H9 (cell line): Measurements from ENCODE around the gene STIM2. TPM values are rescaled to one million over a fixed set of nuclear protein-coding genes. Genes with fewer than 3 reads are reported as not detected.

Source experiments
- DNase-seq: peaks from one replicate; pipeline ENCODE4 v3.0.0-alpha.2; 2017
- H2AFZ ChIP-seq: one replicate; pipeline ENCODE4 v1.6.1; 2013; ENCODE audit warnings: mild to moderate bottlenecking, low read length, control low read depth, moderate library complexity
- H2AK5ac ChIP-seq: 2 replicates; pipeline ENCODE4 v1.6.1; 2013; ENCODE audit warnings: low read length, control low read depth, mixed read lengths; ENCODE audit not compliant: insufficient read length
- H2BK120ac ChIP-seq: one replicate; pipeline ENCODE4 v1.6.1; 2013; ENCODE audit warnings: low read depth, mild to moderate bottlenecking, low read length, control low read depth, inconsistent platforms; ENCODE audit not compliant: poor library complexity, severe bottlenecking
- H2BK12ac ChIP-seq: 2 replicates; pipeline ENCODE4 v1.6.1; 2013; ENCODE audit warnings: low read length, control low read depth, mixed read lengths, low read depth; ENCODE audit not compliant: insufficient read length
- H2BK15ac ChIP-seq: 2 replicates; pipeline ENCODE4 v1.6.1; 2013; ENCODE audit warnings: low read depth, low read length, control low read depth
- H2BK20ac ChIP-seq: one replicate; pipeline ENCODE4 v1.6.1; 2013; ENCODE audit warnings: low read depth, mild to moderate bottlenecking, low read length, control low read depth, inconsistent platforms; ENCODE audit not compliant: poor library complexity, severe bottlenecking
- H2BK5ac ChIP-seq: 2 replicates; pipeline ENCODE4 v1.6.1; 2013; ENCODE audit warnings: low read length, control low read depth, mixed read lengths; ENCODE audit not compliant: insufficient read length
- H3K14ac ChIP-seq: 2 replicates; pipeline ENCODE4 v1.6.1; 2013; ENCODE audit warnings: low read length, control low read depth; ENCODE audit not compliant: insufficient read depth
- H3K18ac ChIP-seq: 2 replicates; pipeline ENCODE4 v1.6.1; 2013; ENCODE audit warnings: low read depth, mild to moderate bottlenecking, mixed read lengths, low read length, control low read depth; ENCODE audit not compliant: insufficient read length
- H3K23ac ChIP-seq: 2 replicates; pipeline ENCODE4 v1.6.1; 2013; ENCODE audit warnings: low read length, control low read depth, mixed read lengths, low read depth; ENCODE audit not compliant: insufficient read length
- H3K23me2 ChIP-seq: 2 replicates; pipeline ENCODE4 v1.6.1; 2013; ENCODE audit warnings: low read depth, mild to moderate bottlenecking, mixed read lengths, low read length, control low read depth; ENCODE audit not compliant: insufficient read length, poor library complexity, severe bottlenecking
- H3K27ac ChIP-seq: 2 replicates; pipeline ENCODE4 v1.5.1; 2013; ENCODE audit warnings: low read length, control low read depth, mixed read lengths, low read depth; ENCODE audit not compliant: insufficient read length
- H3K27me3 ChIP-seq: 2 replicates; pipeline ENCODE4 v1.6.1; 2013; ENCODE audit warnings: low read length, control low read depth, inconsistent platforms; ENCODE audit not compliant: insufficient read depth
- H3K4ac ChIP-seq: 2 replicates; pipeline ENCODE4 v1.6.1; 2013; ENCODE audit warnings: low read depth, mild to moderate bottlenecking, control low read depth, inconsistent platforms, low read length, moderate library complexity
- H3K4me1 ChIP-seq: 2 replicates; pipeline ENCODE4 v1.6.1; 2013; ENCODE audit warnings: low read length, control low read depth, inconsistent platforms; ENCODE audit not compliant: insufficient read depth
- H3K4me2 ChIP-seq: 2 replicates; pipeline ENCODE4 v1.6.1; 2013; ENCODE audit warnings: low read length, control low read depth, mixed read lengths; ENCODE audit not compliant: insufficient read length, insufficient read depth
- H3K56ac ChIP-seq: 2 replicates; pipeline ENCODE4 v1.6.1; 2013; ENCODE audit warnings: low read depth, mild to moderate bottlenecking, mixed read lengths, low read length, control low read depth; ENCODE audit not compliant: insufficient read length
- H3K79me1 ChIP-seq: 2 replicates; pipeline ENCODE4 v1.6.1; 2013; ENCODE audit warnings: low read depth, mild to moderate bottlenecking, moderate library complexity, low read length, control low read depth, inconsistent platforms; ENCODE audit not compliant: insufficient read depth, poor library complexity, severe bottlenecking
- H3K79me2 ChIP-seq: 2 replicates; pipeline ENCODE4 v1.6.1; 2013; ENCODE audit warnings: low read length, control low read depth, inconsistent platforms; ENCODE audit not compliant: insufficient read depth
- H3K9ac ChIP-seq: 2 replicates; pipeline ENCODE4 v1.6.1; 2013; ENCODE audit warnings: low read length, control low read depth, mixed read lengths; ENCODE audit not compliant: insufficient read length; ENCODE audit errors: extremely low read depth
- H3K9me3 ChIP-seq: one replicate; pipeline ENCODE4 v1.6.1; 2013; ENCODE audit warnings: low read depth, low read length, inconsistent platforms; ENCODE audit not compliant: control insufficient read depth
- H3T11ph ChIP-seq: one replicate; pipeline ENCODE4 v1.6.1; 2013; ENCODE audit warnings: mild to moderate bottlenecking, low read length, control low read depth, inconsistent platforms
- H4K20me1 ChIP-seq: one replicate; pipeline ENCODE4 v1.6.1; 2013; ENCODE audit not compliant: control insufficient read depth, insufficient read length, insufficient read depth
- H4K5ac ChIP-seq: 2 replicates; pipeline ENCODE4 v1.6.1; 2013; ENCODE audit warnings: low read depth, mild to moderate bottlenecking, mixed read lengths, low read length, control low read depth; ENCODE audit not compliant: insufficient read length
- H4K8ac ChIP-seq: replicated peaks from 2 replicates; pipeline ENCODE4 v1.6.1; 2013; ENCODE audit warnings: low read length, control low read depth, mixed read lengths, low read depth; ENCODE audit not compliant: insufficient read length
- H4K91ac ChIP-seq: 2 replicates; pipeline ENCODE4 v1.6.1; 2013; ENCODE audit warnings: low read depth, mild to moderate bottlenecking, moderate library complexity, mixed read lengths, low read length, control low read depth; ENCODE audit not compliant: insufficient read length
- H3K27ac Mint-ChIP-seq, 3 experiments: 2 replicates in 2 of 3; 3 replicates in 1 of 3; pipeline ENCODE4 v1.8.0; 2020 to 2021; ENCODE audit warnings: mixed read lengths in 3 of 3, mild to moderate bottlenecking in 1 of 3, moderate library complexity in 1 of 3
- H3K27me3 Mint-ChIP-seq: 2 replicates; pipeline ENCODE4 v1.8.0; 2021; ENCODE audit warnings: low read depth, mild to moderate bottlenecking, moderate library complexity, mixed read lengths
- H3K36me3 Mint-ChIP-seq, 3 experiments: 2 replicates in 2 of 3; 3 replicates in 1 of 3; pipeline ENCODE4 v1.8.0; 2020 to 2021; ENCODE audit warnings: low read depth in 3 of 3, mixed read lengths in 3 of 3; ENCODE audit not compliant: insufficient read depth in 1 of 3
- H3K4me1 Mint-ChIP-seq, 2 experiments: 2 replicates each; pipeline ENCODE4 v1.8.0; 2020; ENCODE audit warnings: mixed read lengths in 2 of 2
- H3K4me3 Mint-ChIP-seq, 2 experiments: 2 replicates in 1 of 2; 3 replicates in 1 of 2; pipeline ENCODE4 v1.8.0; 2020 to 2021; ENCODE audit warnings: mild to moderate bottlenecking in 2 of 2, mixed read lengths in 2 of 2, moderate library complexity in 1 of 2
- H3K9me3 Mint-ChIP-seq, 2 experiments: 2 replicates in 1 of 2; 3 replicates in 1 of 2; pipeline ENCODE4 v1.8.0; 2020; ENCODE audit warnings: mild to moderate bottlenecking in 2 of 2, mixed read lengths in 2 of 2, moderate library complexity in 1 of 2
- WGBS: extraction: QIAGEN DNeasy Blood & Tissue Kit; methylation state at CpG from one replicate; pipeline ENCODE4 v1.1.7; 2013; ENCODE audit warnings: missing lambda C conversion rate, low lambda C conversion rate, mixed read lengths; ENCODE audit not compliant: insufficient read length; ENCODE audit errors: extremely low coverage; 5-methylcytosine and 5-hydroxymethylcytosine counted together
- total RNA-seq: library from RNA; stranded (reverse); gene quantifications from 2 replicates; pipeline ENCODE4 v1.2.1, GENCODE V29; 2021
- TF ChIP-seq, protein P1 (sequence below): fragments of 200-600 bp; sonication (generic); conservative IDR thresholded peaks from 3 replicates; pipeline ENCODE4 v1.8.0; 2021; ENCODE audit warnings: antibody characterized with exemption, mild to moderate bottlenecking

STIM2 gene
- total RNA-seq, 1 experiment from 2014 or later: 26.2 TPM

DNA sequence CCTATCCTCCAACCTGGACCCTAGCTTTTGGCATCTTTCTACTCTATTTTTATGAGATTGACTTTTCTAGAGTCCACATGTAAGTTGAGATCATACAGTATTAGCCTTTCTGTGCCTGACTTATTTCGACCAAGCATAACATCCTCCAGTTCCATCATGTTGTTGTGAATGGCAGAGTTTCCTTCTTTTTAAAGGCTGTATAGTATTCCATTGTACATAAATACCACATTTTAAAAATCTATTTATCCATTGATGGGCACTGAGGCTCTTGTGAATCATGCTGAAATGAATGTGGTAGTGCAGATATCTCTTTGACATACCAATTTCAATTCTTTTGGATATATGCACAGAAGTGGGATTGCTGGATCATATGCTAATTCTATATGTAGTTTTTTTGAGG, 40.3 kb upstream of the STIM2 start:
- Histone ChIP-seq H2BK12ac (no peak overlapping the region), H4K5ac (no peak overlapping the region), H2BK15ac (no peak overlapping the region), H3T11ph (no peak overlapping the region), H2BK5ac (no peak overlapping the region), H3K9me3 (no peaks in the 10 kb centered on the region), H3K27ac (no peak overlapping the region), H3K79me2 (no peaks in the 10 kb centered on the region), H3K4me2 (no peak overlapping the region), H3K4me1 (peaks cover 11% of the 10 kb centered on the region; the same call in 1 of the 2 replicates), H2AFZ (no peak overlapping the region), H3K56ac (no peak overlapping the region), H4K8ac (no peak overlapping the region), H4K20me1 (no peaks in the 10 kb centered on the region), H3K27me3 (no peaks in the 10 kb centered on the region), H4K91ac (no peak overlapping the region), H3K23me2 (no peaks in the 10 kb centered on the region), H2BK120ac (no peak overlapping the region), H3K79me1 (no peaks in the 10 kb centered on the region), H2BK20ac (no peak overlapping the region), H3K4ac (no peak overlapping the region), H3K18ac (no peak overlapping the region), H3K14ac (no peak overlapping the region), H3K23ac (no peak overlapping the region), H2AK5ac (no peak overlapping the region), H3K9ac (no peak overlapping the region)
- peaks cover 25 to 44% of the 10 kb centered on the region in 2 experiments for H3K4me1 Mint-ChIP-seq
- no peak overlapping the region; a peak in 1 of 7 replicates for H3K27ac Mint-ChIP-seq
- no peak for DNase-seq
- no peak overlapping the region; a peak in 1 of 5 replicates for H3K4me3 Mint-ChIP-seq
- WGBS: no CpG with 5 or more reads among the region's 1 CpG
- TF ChIP-seq, protein P1, sequence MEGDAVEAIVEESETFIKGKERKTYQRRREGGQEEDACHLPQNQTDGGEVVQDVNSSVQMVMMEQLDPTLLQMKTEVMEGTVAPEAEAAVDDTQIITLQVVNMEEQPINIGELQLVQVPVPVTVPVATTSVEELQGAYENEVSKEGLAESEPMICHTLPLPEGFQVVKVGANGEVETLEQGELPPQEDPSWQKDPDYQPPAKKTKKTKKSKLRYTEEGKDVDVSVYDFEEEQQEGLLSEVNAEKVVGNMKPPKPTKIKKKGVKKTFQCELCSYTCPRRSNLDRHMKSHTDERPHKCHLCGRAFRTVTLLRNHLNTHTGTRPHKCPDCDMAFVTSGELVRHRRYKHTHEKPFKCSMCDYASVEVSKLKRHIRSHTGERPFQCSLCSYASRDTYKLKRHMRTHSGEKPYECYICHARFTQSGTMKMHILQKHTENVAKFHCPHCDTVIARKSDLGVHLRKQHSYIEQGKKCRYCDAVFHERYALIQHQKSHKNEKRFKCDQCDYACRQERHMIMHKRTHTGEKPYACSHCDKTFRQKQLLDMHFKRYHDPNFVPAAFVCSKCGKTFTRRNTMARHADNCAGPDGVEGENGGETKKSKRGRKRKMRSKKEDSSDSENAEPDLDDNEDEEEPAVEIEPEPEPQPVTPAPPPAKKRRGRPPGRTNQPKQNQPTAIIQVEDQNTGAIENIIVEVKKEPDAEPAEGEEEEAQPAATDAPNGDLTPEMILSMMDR: no peak
- peaks cover 17% of the 10 kb centered on the region for H3K27me3 Mint-ChIP-seq
- H3K9me3 Mint-ChIP-seq: peaks cover 12 to 16% of the 10 kb centered on the region in 2 experiments
- H3K36me3 Mint-ChIP-seq: peaks cover 7 to 12% (median 10%) of the 10 kb centered on the region in 3 experiments
